ENCODE data around the gene SLC38A10. TPM values are rescaled to one million over a fixed set of nuclear protein-coding genes. Genes with fewer than 3 reads are reported as not detected.

Gene SLC38A10
- total RNA-seq, 4 donors from 2014 or later, result 126 to 206 (median 169) TPM

- H3K9me3 ChIP-seq, result no peaks in the 10 kb centered on the region
- no peaks in the 10 kb centered on the region for H3K27me3 ChIP-seq
- no peak overlapping the region for H3K4me3 ChIP-seq
- peaks cover 0 to 47% (median 0%) of the 10 kb centered on the region in 3 donors for H3K36me3 ChIP-seq
- peaks cover 0 to 23% (median 7%) of the 10 kb centered on the region in 4 donors for H3K4me1 ChIP-seq
- TF ChIP-seq POLR2A (IDR thresholded peaks at IDR 0.05), result no peak
- TF ChIP-seq, protein P1, sequence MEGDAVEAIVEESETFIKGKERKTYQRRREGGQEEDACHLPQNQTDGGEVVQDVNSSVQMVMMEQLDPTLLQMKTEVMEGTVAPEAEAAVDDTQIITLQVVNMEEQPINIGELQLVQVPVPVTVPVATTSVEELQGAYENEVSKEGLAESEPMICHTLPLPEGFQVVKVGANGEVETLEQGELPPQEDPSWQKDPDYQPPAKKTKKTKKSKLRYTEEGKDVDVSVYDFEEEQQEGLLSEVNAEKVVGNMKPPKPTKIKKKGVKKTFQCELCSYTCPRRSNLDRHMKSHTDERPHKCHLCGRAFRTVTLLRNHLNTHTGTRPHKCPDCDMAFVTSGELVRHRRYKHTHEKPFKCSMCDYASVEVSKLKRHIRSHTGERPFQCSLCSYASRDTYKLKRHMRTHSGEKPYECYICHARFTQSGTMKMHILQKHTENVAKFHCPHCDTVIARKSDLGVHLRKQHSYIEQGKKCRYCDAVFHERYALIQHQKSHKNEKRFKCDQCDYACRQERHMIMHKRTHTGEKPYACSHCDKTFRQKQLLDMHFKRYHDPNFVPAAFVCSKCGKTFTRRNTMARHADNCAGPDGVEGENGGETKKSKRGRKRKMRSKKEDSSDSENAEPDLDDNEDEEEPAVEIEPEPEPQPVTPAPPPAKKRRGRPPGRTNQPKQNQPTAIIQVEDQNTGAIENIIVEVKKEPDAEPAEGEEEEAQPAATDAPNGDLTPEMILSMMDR (IDR thresholded peaks at IDR 0.05), result no peak
- no peak for DNase-seq
- H3K27ac ChIP-seq, result no peak overlapping the region
These were observed 7.2 kb downstream of the SLC38A10 start for GRCh38 chr17:81287741-81288430.

DNA sequence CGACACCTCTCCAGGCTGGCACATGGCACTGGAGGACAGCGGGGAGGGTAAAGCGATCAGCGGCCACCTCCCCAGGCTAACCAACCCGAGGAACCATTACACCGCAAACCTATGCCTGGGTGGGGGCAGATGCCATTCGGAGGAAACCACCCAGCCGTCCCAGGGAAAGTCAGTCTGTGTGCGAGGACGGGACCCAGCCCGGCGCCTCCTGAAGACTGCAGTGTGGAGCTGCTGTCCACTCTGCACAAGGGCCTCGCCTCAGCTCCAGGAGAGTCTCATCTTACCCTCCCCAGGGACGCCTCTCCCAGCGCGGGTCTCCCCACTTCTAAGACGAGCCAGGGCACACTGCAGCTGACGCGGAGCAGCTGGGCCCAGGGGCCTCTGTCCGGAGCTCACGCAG lies 8.0 kb downstream of the SLC38A10 start:
- Histone ChIP-seq H3K4me1 (peaks cover 0 to 16% (median 7%) of the 10 kb centered on the region in 4 donors), H3K27ac (no peak overlapping the region), H3K27me3 (no peaks in the 10 kb centered on the region), H3K4me3 (no peak overlapping the region), H3K36me3 (peaks cover 0 to 54% (median 0%) of the 10 kb centered on the region in 3 donors), H3K9me3 (no peaks in the 10 kb centered on the region)
- no peak for DNase-seq
- TF ChIP-seq POLR2A (IDR thresholded peaks at IDR 0.05), result no peak
- TF ChIP-seq, protein P1 (IDR thresholded peaks at IDR 0.05), result no peak

GRCh38 chr17:81286491-81287145 lies 8.5 kb downstream of the SLC38A10 start:
- DNase-seq, result no peak
- no peak overlapping the region for H3K4me3 ChIP-seq
- H3K27ac ChIP-seq, result peak overlapping the region; percentile 49 to 78 (median 62)
- no peaks in the 10 kb centered on the region for H3K27me3 ChIP-seq
- peaks cover 0 to 12% (median 7%) of the 10 kb centered on the region in 4 donors for H3K4me1 ChIP-seq
- no peaks in the 10 kb centered on the region for H3K9me3 ChIP-seq
- peaks cover 0 to 60% (median 0%) of the 10 kb centered on the region in 3 donors for H3K36me3 ChIP-seq
- TF ChIP-seq POLR2A (IDR thresholded peaks at IDR 0.05), result no peak
- TF ChIP-seq, protein P1 (IDR thresholded peaks at IDR 0.05), result no peak

DNA sequence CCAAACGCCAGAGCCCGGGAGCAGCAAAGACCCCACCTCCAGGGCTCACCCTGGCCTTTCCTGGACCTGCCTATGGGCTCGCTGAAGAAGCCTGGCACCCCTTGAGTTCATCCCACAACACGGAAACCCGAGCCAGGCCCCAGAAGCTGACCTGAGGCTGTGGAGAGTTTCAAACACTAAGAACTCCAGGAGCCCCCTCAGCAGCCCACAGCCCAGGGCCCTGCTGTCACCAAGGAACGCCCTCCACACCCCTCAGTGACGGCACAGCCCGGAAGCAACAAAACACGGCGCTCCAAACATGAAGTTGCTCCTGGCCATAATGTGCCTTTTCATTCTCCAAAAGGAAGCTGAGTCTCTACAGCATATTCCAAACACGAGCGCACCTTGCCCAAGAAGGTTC lies 9.2 kb downstream of the SLC38A10 start:
- Histone ChIP-seq H3K36me3 (peaks cover 0 to 64% (median 0%) of the 10 kb centered on the region in 3 donors), H3K27me3 (no peaks in the 10 kb centered on the region), H3K4me1 (peaks cover 0 to 10% (median 7%) of the 10 kb centered on the region in 4 donors), H3K27ac (peak overlapping the region; percentile 49 to 78 (median 62)), H3K4me3 (peak overlapping the region; percentile 38 to 51 (median 44)), H3K9me3 (no peaks in the 10 kb centered on the region)
- DNase-seq, result no peak
- TF ChIP-seq, protein P1 (IDR thresholded peaks at IDR 0.05), result no peak
- TF ChIP-seq POLR2A (IDR thresholded peaks at IDR 0.05), result no peak

DNA sequence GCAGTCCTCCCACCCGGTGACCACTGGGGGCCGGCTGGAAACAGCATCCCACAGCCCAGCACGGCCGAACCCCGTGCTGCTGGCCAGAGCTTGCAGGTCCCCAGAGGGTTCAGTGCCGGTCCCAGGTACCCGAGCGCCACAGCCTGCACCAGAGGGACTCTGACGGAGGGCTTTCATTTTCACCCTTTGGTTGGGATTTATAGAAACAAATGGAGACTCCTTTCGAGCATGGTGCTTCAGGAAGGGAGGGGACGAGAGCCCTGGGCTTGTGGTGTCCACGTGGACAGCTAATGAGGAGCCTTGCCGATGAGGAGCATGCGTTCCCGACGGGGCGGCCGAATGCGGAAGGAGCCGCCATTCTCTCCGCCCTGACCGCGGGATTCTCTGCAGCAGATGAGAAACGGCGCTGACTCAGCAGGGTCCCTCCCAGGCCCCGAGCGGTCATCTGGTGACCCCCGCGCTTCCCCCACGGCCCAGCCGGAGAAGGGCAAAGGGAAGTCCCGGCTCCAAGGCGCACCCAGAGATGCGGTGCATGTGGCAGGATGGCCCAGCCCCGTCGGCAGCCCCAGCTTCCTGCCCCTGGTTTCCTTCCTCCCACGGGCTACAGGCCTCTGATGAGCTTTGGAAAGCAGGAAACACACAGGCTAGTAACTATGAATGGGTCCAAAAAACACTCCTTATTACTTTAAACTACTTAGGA lies 9.8 kb downstream of the SLC38A10 start:
- H3K27me3 ChIP-seq, result no peaks in the 10 kb centered on the region
- TF ChIP-seq, protein P1 (IDR thresholded peaks at IDR 0.05), result no peak
- TF ChIP-seq POLR2A (IDR thresholded peaks at IDR 0.05), result no peak
- H3K4me1 ChIP-seq, result peaks cover 0 to 10% (median 7%) of the 10 kb centered on the region in 4 donors
- peak; percentile 59 to 80 (median 60) for DNase-seq
- H3K36me3 ChIP-seq, result peaks cover 0 to 64% (median 0%) of the 10 kb centered on the region in 3 donors
- H3K9me3 ChIP-seq, result no peaks in the 10 kb centered on the region
- peak overlapping the region; percentile 38 to 51 (median 44) for H3K4me3 ChIP-seq
- H3K27ac ChIP-seq, result peak overlapping the region; percentile 49 to 78 (median 62)
